GM18502 (cell line): Measurements from ENCODE around the gene MAPK8.
"Not testable (repeated sequence)": the region's sequence is repeated elsewhere in the genome, so short reads cannot be mapped to it uniquely, and the experiment has no call there.

Source experiments
- ATAC-seq: cut with Tn5 transposase; IDR thresholded peaks from one replicate; pipeline ENCODE4 v1.9.1; 2021; ENCODE audit warnings: mild to moderate bottlenecking; ENCODE audit not compliant: unreplicated experiment, poor library complexity

Gene MAPK8

GRCh38 chr10:48332166-48332870 is 25.8 kb downstream of the MAPK8 start:
- ATAC-seq = no peak

- no peak for ATAC-seq
These were observed 26.4 kb downstream of the MAPK8 start for GRCh38 chr10:48332871-48333216.

GRCh38 chr10:48333856-48334255 is 27.4 kb downstream of the MAPK8 start:
- ATAC-seq = no peak

GRCh38 chr10:48335788-48336187 is 29.3 kb downstream of the MAPK8 start:
- no peak for ATAC-seq

GRCh38 chr10:48336978-48337599 is 30.6 kb downstream of the MAPK8 start:
- ATAC-seq = peak; percentile 86

DNA sequence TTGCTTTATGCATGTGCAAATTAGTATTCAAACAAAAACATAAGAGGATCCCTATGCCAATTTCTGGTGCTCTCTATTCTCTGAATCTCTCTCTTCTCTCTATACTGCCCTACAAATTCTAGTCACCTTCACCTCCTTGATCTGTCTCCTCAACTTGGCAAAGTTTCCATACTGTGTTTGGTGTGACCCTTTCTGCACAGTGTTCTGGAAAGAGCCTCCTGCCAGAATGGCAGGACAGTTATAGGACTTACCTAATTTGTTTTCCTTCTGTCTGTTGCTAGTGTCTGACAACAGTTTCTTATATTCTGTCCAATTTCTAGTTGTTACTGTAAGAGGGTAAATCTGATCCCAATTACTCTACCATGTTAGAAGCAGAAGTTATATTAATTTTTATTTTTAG is 34.3 kb downstream of the MAPK8 start:
- ATAC-seq = no peak

DNA sequence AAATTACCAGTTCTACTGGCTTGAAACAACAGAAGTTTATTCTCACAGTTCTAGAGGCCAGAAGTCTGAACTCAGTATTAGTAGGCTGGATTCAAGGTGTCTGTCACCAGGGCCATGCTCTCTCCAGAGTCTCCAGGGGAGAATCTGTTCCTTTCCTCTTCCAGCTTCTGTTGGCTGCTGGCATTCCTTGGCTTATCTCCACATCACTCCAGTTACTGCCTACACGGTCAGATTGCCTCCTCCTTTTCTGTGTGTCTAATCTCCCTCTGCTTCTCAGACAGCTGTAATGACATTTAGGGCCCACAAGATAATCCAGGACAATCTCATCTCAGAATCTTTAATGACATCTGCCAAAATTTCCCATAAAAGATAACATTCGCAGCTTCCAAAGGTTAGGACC is 36.6 kb downstream of the MAPK8 start:
- ATAC-seq = no peak

DNA sequence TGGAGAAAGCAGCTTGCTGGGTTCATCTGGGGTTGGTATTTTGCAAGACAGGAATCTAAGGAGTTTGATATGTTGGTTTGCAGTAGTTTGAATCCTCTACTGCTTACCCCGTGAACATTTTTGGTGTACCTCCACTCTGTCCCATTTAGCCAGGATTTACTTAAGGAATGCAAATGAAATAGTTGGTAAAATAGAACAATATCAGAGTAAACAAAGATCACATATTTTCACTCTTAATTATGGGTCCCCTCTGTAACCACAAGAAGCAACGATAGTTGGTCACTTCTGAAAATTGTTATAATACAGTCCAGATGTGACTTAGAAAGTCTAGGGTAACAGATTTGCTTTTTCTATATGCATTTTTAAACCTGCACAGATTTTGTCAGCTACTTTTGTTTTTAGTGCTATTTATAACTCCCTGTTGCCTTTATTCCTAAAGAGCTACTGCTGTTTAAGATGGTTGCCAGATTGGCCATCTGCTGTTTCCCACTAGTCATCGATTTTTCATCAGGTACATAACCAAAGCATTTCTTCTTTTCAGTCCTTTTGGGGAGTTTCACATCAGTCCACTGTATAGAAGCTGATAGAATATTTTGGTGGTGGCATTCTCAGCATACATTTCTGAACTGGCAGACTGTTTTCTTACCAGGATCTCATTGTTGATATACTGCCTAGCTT is 37.6 kb downstream of the MAPK8 start:
- ATAC-seq = no peak

DNA sequence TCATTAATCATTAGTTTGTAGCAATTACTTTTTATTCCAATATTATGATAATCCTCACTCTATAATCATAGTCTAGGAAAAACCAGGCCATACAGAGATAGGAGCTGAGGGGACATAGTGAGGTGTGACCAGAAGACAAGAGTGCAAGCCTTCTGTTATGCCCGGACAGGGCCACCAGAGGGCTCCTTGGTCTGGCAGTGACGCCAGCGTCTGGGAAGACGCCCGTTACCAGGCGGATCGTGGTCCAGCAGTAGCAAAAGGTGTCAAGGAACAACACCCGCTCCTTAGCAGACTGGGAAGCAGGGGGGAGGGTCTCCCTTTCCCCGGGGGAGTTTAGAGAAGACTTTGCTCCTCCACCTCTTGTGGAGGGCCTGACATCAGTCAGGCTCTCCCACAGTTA is 39.8 kb downstream of the MAPK8 start:
- not testable (repeated sequence) for ATAC-seq

GRCh38 chr10:48347539-48347938 is 41.1 kb downstream of the MAPK8 start:
- ATAC-seq = not testable (repeated sequence)

- ATAC-seq = not testable (repeated sequence)
These were observed 41.5 kb downstream of the MAPK8 start for GRCh38 chr10:48347943-48348342.

GRCh38 chr10:48353246-48353645 is 46.8 kb downstream of the MAPK8 start:
- no peak for ATAC-seq

DNA sequence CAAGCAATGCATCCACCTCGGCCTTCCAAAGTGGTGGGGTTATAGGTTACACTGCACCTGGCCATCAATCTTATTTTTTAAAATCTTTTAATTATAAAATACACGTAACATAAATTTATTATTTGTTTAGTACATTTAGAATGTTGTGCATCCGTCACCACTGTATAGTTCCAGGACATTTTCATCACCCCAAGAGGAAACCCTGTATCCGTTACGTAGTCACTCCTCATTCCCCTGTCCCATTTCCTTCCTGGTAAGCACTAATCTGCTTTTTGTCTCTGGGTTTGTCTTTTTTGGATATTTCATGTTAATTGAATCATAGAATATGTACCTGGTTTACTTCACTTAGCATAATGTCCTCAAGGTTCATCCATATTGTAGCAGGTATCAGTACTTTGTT is 51.2 kb downstream of the MAPK8 start:
- no peak for ATAC-seq

- no peak for ATAC-seq
These were observed 51.7 kb downstream of the MAPK8 start for GRCh38 chr10:48358162-48358561.

- ATAC-seq = no peak
These were observed 52.4 kb downstream of the MAPK8 start for GRCh38 chr10:48358838-48359237.

DNA sequence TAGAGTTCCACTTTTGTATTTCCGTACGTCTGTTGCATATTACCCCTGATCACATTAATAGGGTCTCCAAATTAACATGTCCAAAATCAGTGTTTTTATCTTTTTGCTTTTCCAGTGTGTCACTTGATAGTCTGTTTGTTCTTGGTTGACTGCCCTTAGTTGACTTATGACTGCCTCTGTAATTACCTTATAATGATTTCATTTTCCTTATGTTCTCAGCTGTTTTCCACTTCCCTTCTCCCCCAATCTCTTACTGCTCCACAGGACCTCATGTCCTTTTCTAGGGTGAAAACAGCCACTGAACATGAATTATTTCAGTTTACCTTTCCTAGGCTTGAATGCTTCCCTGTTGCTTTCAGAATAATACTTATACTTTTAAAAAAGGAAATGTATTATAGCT is 54.7 kb downstream of the MAPK8 start:
- no peak for ATAC-seq

DNA sequence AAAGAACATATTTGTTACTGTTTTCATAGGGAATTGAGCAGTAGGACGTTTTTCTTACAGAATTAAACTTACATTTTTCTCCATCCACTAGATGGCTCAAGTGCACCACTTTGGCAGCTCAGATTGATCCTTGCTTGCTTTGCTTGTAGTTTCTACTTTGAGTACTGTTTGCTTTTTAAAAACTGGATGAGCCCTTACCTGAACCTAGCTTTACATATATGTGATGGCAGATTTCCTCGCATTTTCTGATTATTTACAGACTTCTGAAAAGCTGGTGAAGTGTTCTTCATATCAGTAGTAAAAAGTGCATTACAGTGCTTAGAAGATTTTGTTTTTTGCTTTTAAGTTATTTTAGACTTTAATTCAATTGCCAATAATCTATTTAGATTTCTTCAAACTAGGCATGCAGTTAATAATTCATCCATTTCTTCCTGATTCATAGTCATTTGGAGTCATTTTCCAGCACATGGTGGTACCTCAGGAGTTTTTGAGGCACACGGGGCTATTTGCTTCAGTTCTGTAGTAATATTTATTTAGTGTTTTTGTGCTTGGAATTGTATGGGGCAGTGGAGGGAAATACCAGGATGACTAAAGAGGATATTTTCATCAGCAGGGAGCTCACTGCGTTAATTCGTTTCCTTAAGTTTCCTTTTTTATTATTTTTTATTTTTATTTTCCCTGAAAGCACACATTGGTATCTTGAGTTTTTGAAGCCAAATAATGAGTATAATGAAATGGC is 57.3 kb downstream of the MAPK8 start:
- no peak for ATAC-seq

DNA sequence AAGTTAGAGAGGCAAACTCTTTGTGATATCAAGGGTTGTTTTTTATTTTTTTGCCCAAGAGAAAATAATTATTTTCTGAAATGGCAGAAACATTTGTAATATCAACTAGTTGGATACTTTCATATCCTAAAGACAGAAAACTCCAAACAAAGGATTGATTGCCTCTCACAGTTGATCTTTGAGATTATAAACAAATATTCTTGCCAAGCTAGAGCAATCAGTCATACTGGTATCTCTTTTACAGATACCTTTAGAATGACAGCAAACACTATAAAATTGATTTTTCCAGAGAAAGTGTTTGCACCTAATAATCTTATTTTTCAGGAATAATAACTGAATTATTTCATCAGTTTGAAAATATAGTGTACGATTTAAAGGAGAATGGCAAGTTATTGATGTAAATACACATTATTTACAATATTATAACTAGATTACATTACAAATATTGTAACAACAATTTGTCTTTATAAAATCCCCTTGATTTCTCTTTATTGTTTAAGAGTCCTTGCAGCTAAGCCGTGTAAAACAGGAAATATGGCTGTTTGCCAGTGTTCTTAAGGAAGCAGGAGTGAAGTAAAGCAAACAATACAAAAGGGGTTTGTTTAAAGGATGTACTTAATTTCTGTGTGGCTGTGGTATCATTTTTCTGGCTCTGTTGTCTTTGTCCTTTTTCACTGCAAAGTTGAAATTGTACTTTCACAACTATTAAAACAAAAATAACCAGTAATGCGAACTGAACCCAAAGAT is 58.4 kb downstream of the MAPK8 start:
- ATAC-seq = no peak

DNA sequence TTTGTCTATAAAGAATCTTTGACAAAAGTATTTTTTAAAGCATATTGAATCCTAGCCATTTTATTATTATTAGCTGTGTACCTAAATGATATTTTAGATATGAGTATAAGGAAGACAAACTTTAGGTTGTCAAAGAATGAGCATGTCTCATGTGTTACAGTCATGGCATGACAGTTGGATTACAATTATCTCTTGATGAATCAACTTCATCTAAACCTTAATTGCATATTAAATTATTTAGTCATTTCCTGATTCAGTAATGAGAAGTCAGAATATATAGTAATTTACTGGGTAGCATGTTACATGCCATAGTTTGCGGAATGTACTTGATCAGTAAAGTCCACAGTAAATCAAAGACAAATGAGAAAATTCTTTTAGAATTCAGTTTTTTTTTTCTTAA is 59.2 kb downstream of the MAPK8 start:
- ATAC-seq = no peak

DNA sequence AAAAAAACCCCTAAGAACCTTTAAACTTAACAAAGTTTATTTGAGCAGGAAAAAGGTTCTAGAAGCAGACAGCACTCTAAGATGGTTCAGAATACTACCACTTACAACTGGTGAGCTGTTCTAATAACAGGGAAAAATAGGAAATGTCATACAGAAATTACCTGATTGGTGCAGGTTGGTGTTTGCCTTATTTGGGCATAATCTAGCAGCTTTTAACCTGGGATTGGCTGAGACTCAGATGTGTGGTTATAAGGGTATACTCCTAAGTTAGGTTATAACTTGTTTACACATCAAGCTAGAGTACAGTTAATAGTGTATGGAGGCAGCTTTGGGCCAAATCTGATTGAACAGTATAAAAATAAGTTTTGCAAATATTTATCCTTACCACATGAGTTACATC is 59.8 kb downstream of the MAPK8 start:
- no peak for ATAC-seq
